GM19023 (cell line): ENCODE results near the gene RBFOX1.

ENCODE experiments used
- ATAC-seq: cut with Tn5 transposase; IDR thresholded peaks from one replicate; pipeline ENCODE4 v1.9.1; 2021; ENCODE audit warnings: mild to moderate bottlenecking, moderate library complexity; ENCODE audit not compliant: unreplicated experiment

The RBFOX1 gene

DNA sequence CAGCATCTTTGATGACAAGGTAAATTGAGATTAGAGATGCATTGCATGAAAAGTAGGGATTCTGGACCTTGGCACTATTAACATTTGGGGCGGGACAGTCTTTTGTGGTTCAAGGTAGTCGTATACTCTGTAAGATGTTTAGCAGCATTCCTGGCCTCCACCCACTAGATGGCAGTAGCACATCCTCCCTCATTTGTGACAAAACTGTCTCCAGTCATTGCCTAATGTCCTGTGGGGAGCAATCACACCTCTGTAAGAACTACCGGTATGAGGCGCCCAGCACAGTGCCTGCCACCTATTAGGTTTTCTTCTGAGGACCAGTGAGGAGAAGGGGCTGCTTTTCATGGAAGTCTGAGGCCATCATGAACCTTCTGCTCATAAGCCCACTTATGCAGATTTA lies 180.8 kb downstream of the RBFOX1 start:
- ATAC-seq = no peak

GRCh38 chr16:7515543-7515942 lies 182.9 kb downstream of the RBFOX1 start:
- no peak for ATAC-seq

GRCh38 chr16:7517496-7517895 lies 184.9 kb downstream of the RBFOX1 start:
- no peak for ATAC-seq

DNA sequence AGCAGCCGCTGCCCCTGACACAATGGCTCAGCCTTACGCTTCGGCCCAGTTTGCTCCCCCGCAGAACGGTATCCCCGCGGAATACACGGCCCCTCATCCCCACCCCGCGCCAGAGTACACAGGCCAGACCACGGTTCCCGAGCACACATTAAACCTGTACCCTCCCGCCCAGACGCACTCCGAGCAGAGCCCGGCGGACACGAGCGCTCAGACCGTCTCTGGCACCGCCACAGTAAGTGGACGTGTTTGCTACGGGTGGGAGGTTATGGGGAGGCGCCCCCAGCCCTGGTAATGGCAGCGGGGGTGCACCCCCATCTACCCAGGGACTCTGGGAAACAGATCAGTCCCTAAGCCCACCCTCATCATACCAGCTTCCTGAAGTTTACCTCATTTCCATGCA lies 185.5 kb downstream of the RBFOX1 start:
- ATAC-seq = no peak

DNA sequence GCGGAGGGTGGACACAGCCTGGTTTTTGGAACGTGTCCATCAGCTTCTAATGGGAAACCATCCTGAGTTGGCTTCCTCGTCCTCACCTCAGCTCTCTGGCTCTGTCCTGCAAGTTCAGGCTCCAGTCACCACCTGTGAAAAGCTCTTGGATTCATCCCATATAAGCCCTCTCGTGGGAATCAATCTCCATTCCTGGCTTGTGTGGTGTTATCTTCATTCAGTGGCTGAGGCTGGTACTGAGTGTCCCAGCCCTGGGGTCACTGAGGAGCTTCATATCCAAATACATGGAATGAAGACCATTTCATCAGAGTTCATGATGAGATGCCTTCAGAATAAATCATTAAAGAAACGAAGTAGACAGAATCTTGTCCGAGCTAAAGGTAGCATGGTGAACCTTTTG lies 189.2 kb downstream of the RBFOX1 start:
- ATAC-seq = no peak

DNA sequence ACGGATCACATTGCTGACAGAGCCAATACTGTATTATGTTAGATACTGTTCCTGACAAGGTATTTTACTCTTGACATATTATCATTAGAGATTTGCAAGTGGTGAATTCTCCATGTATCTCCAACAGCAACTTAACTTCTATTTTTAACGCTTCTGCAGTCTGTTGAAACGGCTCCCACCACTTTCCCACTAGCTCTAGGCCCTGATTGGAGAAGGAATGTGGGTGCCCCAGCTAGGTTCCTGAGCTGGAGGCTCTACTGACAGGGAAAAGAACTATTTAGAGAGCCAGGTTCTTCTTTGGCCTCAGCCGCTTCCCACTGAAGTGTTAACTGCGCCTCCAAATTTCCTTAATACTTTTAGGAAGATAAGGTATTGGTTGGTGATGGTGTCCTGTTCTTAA lies 191.8 kb downstream of the RBFOX1 start:
- no peak for ATAC-seq

DNA sequence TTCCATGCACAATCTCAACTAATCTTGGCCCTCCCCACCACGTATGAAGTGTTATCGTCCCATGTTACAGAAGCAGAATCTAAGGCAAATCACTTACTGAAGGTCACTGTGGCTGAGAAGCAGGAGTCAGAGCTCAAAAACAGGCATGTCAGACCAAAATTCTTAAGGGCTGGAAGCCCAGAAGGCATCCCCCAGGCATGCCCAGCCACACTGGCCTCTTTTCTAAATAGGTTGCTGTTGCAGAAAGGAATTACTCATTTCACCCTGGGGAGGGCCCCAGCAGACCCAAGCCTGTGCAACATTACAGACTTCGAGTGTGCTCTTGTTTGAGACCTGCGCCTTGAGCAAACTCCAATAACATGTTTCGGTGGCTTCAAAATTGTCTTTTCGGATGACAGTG lies 194.1 kb downstream of the RBFOX1 start:
- ATAC-seq = no peak

DNA sequence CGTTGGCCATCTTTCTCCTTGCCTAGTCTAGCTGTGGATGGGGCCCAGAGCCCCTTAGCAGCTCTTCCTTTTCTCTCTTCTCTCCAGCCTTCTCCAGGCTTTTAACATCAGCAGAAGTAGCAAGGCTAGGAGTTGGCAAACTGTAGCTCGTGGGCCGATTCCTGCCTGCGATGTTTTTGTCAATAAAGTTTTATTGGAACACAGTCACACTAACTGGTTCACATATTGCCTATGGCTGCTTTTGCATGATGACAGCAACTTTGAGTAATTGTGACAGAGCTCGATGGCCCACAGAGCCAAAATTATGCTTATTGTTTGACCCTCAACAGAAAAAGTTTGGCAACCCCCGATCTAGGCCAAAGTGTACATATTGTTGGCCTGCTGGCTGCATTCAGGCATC lies 199.9 kb downstream of the RBFOX1 start:
- ATAC-seq = no peak

DNA sequence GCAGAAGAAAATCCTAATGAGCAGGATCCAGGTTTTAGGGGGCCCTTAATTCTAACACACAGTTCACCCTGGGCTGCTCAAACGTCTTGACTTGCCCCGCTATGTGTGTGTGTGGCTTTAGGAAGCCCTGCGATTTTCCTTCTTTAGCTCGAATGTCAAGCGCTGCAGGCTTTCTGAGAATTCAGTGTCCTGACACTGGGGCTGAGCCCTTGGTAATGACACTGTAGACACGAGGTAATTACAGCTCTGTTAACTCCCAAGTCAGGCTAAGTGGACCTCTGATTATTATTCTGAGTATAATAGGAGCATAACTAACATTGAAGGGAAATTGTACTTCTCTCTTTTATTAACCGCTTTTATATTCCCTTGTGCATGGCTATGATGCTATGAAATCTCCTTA lies 202.1 kb downstream of the RBFOX1 start:
- ATAC-seq = no peak

DNA sequence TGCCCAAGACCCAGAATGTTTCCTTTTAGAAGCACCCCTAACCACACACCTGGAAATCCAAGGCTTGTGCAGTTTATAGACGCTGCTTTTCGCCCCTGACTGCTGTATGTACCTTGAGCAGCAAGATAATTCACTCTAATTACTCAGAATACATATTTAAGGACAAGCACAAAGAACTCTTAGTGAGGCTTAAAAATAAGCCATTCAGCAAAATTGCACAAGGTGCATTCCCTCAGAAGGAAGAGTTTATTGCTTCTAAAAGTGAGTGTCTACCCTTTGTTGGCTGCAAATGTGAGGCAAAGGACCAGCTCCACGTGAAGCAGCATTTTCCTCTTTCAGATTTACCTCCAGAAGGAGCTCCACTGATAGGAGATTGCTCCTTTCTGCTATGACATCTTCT lies 208.4 kb downstream of the RBFOX1 start:
- no peak for ATAC-seq

DNA sequence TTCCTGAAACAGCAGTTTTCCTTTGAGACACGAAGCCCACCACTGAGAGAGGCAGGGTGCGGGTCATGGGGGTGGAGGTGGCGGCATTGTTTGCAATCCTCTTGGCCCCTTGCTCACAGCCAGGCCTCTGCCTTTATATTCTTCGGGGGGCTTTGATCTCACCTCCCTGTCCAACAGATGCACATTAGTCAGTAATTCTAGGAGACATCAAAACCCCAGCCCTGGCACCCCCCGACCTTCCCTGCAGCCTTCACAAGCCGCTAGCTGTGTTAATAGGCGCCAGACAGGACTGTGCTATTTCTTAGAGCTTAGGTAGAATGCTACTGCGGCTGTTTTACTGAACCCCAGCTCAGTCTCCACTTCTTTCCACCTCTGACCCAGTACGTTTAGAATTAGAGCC lies 212.6 kb downstream of the RBFOX1 start:
- no peak for ATAC-seq

DNA sequence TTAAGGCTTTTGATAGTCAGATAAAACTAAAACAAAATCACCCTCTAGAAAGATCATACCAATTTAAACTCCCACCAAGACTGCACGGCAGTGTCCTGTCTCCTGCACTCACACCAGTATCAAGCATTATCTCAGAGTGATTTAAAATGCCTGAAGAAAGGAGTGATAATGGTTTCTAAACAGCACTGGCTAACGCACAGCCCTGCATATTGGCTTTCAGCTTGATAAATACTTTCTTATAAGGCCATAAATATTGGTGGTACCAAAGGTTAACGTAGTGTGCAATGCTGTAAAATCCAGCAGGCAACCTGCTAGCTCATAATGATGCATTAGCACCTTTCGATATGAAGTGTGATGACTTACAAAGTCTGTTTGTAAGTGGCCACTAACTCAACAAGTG lies 214.3 kb downstream of the RBFOX1 start:
- ATAC-seq = no peak

DNA sequence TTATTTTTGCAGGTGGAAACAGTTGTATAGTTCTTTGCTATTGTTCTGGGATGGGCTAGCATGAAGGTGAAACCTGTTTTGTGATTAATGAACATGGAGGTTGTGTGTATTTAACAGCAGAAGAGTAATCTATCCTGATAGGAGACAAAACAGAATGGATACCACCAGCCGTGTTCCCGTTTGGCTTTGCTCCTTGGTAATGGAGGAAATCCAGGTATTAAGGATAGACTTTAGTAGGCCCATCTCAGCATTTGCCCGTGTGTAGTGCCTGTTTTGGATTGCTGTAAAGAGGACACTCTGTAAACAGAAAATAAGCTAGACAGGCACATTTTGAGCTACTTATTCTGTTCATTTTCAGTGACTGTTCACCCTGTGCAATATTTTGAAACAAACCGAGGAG lies 215.1 kb downstream of the RBFOX1 start:
- ATAC-seq = no peak

DNA sequence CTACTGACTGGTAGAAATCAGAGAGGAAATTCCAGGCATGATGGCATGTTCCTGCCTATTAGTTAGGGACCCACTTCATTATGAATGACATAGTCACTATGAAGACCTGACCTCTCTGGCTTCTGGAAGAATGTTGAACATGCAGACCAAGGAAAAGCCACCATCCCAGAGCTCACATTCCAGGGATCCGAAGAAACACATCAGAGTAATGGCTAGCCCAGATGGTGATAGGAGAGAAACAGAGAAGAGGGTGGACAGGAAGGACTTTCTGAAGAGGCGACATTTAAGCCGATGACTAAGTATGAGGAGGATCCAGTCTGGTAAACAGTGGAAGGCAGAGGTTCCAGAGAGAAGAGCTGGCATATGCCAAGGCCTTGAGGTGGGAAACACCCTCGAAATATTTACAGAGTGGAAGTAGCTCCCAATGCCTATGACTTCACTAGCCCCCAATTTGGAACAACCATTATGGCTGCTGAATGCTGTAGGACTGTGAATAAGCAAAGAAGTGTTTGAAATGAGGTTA lies 216.2 kb downstream of the RBFOX1 start:
- ATAC-seq = no peak

DNA sequence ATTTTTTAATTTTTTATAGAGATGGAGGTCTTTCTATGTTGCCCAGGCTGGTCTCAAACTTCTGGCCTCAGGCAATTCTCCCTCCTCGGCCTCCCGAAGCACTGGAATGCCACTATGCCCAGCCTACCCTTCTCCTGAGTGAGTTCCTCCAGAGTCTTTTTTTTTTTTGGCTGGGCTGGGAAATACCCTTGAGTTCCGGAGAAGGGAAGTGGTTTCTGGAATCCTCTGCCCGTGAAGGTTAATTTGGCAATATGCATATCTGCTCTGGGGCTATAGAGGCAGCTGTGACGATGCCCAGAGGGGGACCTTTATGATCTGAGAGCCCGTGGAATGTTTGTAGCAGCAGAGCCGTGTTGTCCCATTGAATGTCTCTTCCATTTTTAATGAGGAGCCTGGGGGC lies 217.5 kb downstream of the RBFOX1 start:
- ATAC-seq = no peak

DNA sequence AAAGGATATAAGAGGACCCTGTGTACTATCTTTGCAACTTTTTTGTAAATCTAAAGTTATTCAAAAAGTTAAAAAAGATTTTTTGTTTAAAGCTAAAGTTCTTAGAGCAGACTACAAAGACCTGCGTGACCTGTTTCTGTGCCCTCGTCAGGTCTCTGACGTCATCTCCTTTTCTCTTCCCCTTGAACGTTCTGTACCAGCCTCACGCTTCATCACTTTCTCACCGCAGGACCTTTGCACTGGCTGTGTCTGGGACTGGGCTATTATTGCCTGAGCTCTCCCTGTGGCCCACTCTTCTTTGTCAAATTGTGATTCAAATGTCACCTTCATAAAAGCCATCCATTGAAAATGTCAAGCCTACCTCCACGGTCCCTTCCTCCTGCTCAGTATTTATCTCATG lies 222.8 kb downstream of the RBFOX1 start:
- ATAC-seq = no peak

- ATAC-seq = no peak
Observed at GRCh38 chr16:7561908-7562405, 229.3 kb downstream of the RBFOX1 start.

DNA sequence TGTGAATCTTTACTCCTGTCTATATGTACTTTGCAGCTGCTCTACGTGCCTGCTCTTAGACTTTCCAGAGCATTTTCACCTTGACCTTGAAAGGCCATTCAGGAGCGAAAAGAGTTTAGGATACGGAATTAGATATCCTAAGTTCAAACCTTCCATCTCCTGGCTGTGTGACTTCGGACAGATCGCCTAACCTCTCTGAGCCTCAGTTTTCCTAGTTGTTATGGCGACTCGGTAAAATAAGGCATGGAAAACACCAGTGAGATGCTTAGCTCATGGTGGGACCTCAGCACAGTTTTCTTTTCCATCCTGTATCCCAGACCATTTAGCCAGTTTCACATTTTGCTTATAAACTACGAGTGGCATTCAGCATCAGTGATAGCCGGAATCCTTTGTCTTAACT lies 233.7 kb downstream of the RBFOX1 start:
- no peak for ATAC-seq

GRCh38 chr16:7571366-7571765 lies 238.7 kb downstream of the RBFOX1 start:
- no peak for ATAC-seq

- no peak for ATAC-seq
Observed at GRCh38 chr16:7577588-7577987, 244.9 kb downstream of the RBFOX1 start.

GRCh38 chr16:7579454-7579853 lies 246.8 kb downstream of the RBFOX1 start:
- no peak for ATAC-seq

- ATAC-seq = no peak
Observed at GRCh38 chr16:7581175-7581574, 248.5 kb downstream of the RBFOX1 start.

DNA sequence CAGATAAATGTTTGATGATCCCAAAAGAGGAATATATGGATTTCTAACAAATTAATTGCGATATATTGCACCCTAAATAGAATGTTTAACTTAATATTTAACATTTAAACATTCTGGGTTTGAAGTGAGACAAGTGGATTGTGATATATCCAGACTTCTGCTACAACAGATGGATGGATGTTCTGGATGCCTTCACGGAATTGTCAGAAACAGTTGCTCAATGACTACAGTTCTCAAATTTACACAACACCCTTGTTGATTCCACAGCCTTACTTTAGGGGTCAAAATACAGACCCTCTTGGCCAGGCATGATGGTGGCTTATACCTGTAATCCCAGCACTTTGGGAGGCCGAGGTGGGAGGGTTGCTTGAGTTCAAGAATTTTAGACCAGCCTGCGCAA lies 250.8 kb downstream of the RBFOX1 start:
- ATAC-seq = no peak

DNA sequence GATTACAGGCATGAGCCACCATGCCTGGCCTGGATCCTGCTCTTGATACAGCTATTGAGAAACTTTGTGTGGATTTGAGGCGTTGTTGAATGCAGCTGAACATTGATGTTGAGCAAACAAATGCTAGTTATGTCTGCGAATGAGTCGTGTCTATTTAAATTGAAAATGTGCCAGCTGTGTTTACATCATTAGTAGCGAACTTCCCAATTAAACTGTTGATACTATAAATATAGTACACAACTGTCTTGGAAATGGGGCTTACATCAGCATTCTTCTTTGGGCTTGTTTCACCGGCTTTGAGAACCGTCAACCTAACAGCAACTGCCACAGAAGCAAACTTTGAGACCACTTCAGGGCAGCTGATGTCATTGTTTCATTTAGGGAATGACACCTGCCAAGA lies 251.9 kb downstream of the RBFOX1 start:
- ATAC-seq = no peak
